ENCODE data around the gene AMPH. TPM values are rescaled to one million over a fixed set of nuclear protein-coding genes. Genes with fewer than 3 reads are reported as not detected.

AMPH gene
- total RNA-seq, 1 experiment from 2014 or later: not detected

- no peaks in the 10 kb centered on the region; the same call in 1 of the 2 replicates for H3F3A ChIP-seq (ENCODE audit: insufficient read depth, low read depth)
- H3K4me1 ChIP-seq (replicated peaks; ENCODE audit: insufficient read depth): no peaks in the 10 kb centered on the region
- H4K20me1 ChIP-seq (ENCODE audit: insufficient read depth): no peaks in the 10 kb centered on the region
- H3K4me2 ChIP-seq: no peak overlapping the region
- no peak overlapping the region for H3K4me3 ChIP-seq
- H3K27ac ChIP-seq: no peak overlapping the region
- intact Hi-C loops (cut with micrococcal nuclease; ENCODE audit: unreplicated experiment): no loop called here
- no peak overlapping the region for H2AFZ ChIP-seq
- H3K9me2 ChIP-seq (ENCODE audit: insufficient read depth): no peaks in the 10 kb centered on the region
- no peak for DNase-seq
- POLR2A ChIA-PET (ENCODE audit: unreplicated experiment): no interaction called here
- no peaks in the 10 kb centered on the region for H3K79me2 ChIP-seq (ENCODE audit: low read depth)
- no peaks in the 10 kb centered on the region for H3K9me3 ChIP-seq (ENCODE audit: insufficient read depth, low read depth)
- H3K36me3 ChIP-seq (ENCODE audit: low read depth): no peaks in the 10 kb centered on the region
- no peak for TF ChIP-seq EZH2 (IDR thresholded peaks at IDR 0.05; ENCODE audit: low read depth)
- no peak for TF ChIP-seq CTCF (conservative IDR thresholded peaks at IDR 0.05)
- H3K27me3 ChIP-seq (ENCODE audit: insufficient read depth, low read depth): peaks cover 35% of the 10 kb centered on the region
- no TSS peak for BruUV-seq (replicated peaks)
- CTCF ChIA-PET: no interaction called here
These were observed 47.0 kb upstream of the AMPH start for GRCh38 chr7:38677981-38678697.

- CTCF ChIA-PET: no interaction called here
- no peaks in the 10 kb centered on the region for H3K9me3 ChIP-seq (ENCODE audit: insufficient read depth, low read depth)
- no peaks in the 10 kb centered on the region; the same call in 1 of the 2 replicates for H3F3A ChIP-seq (ENCODE audit: insufficient read depth, low read depth)
- POLR2A ChIA-PET (ENCODE audit: unreplicated experiment): no interaction called here
- intact Hi-C loops (cut with micrococcal nuclease; ENCODE audit: unreplicated experiment): no loop called here
- H3K79me2 ChIP-seq (ENCODE audit: low read depth): no peaks in the 10 kb centered on the region
- H4K20me1 ChIP-seq (ENCODE audit: insufficient read depth): no peaks in the 10 kb centered on the region
- no peaks in the 10 kb centered on the region for H3K9me2 ChIP-seq (ENCODE audit: insufficient read depth)
- TF ChIP-seq EZH2 (IDR thresholded peaks at IDR 0.05; ENCODE audit: low read depth) (no peak), CTCF (conservative IDR thresholded peaks at IDR 0.05) (no peak)
- H3K27me3 ChIP-seq (ENCODE audit: insufficient read depth, low read depth): peaks cover 41% of the 10 kb centered on the region; the same call in 1 of the 2 replicates
- H3K27ac ChIP-seq: no peak overlapping the region
- H3K36me3 ChIP-seq (ENCODE audit: low read depth): no peaks in the 10 kb centered on the region
- no TSS peak for BruUV-seq (replicated peaks)
- DNase-seq: no peak
- H2AFZ ChIP-seq: no peak overlapping the region
- no peak overlapping the region for H3K4me2 ChIP-seq
- H3K4me1 ChIP-seq (replicated peaks; ENCODE audit: insufficient read depth): no peaks in the 10 kb centered on the region
- no peak overlapping the region for H3K4me3 ChIP-seq
These were observed 44.4 kb upstream of the AMPH start for GRCh38 chr7:38675494-38676106.

GRCh38 chr7:38674513-38674912, 43.3 kb upstream of the AMPH start:
- CTCF ChIA-PET: no interaction called here
- Histone ChIP-seq H3K36me3 (ENCODE audit: low read depth) (no peaks in the 10 kb centered on the region), H3K27me3 (ENCODE audit: insufficient read depth, low read depth) (peaks cover 41% of the 10 kb centered on the region; the same call in 1 of the 2 replicates), H3F3A (ENCODE audit: insufficient read depth, low read depth) (no peaks in the 10 kb centered on the region; the same call in 1 of the 2 replicates), H3K4me1 (replicated peaks; ENCODE audit: insufficient read depth) (no peaks in the 10 kb centered on the region), H3K4me2 (no peak overlapping the region), H2AFZ (no peak overlapping the region), H3K9me3 (ENCODE audit: insufficient read depth, low read depth) (no peaks in the 10 kb centered on the region), H4K20me1 (ENCODE audit: insufficient read depth) (no peaks in the 10 kb centered on the region), H3K4me3 (no peak overlapping the region), H3K27ac (no peak overlapping the region), H3K79me2 (ENCODE audit: low read depth) (no peaks in the 10 kb centered on the region), H3K9me2 (ENCODE audit: insufficient read depth) (no peaks in the 10 kb centered on the region)
- DNase-seq: no peak
- intact Hi-C loops (cut with micrococcal nuclease; ENCODE audit: unreplicated experiment): no loop called here
- no peak for TF ChIP-seq EZH2 (IDR thresholded peaks at IDR 0.05; ENCODE audit: low read depth)
- no TSS peak for BruUV-seq (replicated peaks)
- POLR2A ChIA-PET (ENCODE audit: unreplicated experiment): no interaction called here
